Stimulated activated CD8-positive, alpha-beta memory T cell treated with anti-CD3 and anti-CD28 coated beads, Interleukin-4, amount 100 ng/mL, for 1 hour (primary cell): ENCODE measurements around the gene ABLIM2.

Experiments used
- DNase-seq, 2 donors: peaks; one replicate each; pipeline ENCODE4 v3.0.0-alpha.2; 2020; ENCODE audit warnings: low read depth in 2 of 2, low spot score in 1 of 2

The ABLIM2 gene

DNA sequence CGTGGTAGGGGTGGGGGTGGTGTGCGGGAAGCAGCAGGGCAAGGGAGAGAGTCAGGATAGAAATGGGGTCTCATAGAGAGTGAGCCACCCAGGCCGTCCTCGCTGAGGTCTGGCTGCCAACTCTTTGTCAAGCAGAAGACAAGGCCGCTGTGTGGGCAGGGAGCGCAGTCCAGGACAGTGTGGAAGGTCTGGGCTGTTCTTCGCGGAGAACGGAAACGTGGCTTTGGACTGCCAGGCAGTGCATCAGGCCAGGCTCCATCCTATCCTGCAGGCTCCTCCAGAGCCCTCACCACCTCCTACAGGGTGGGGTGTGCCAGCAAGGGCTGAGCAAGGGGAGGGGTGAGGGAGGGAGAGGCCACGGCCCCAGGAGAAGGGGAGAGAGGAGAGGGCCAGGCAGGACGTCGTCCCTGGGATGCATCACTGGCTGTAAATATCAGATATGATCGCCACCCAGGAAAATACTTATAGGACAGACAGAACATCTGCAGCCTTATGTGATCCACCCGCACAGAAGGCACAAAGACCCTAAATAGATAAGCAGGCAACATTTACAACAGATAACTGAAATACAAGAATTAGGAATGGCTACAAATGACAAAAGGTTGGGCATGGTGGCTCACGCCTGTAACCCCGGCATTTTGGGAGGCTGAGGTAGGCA lies 85.3 kb downstream of the ABLIM2 start:
- no peak for DNase-seq

DNA sequence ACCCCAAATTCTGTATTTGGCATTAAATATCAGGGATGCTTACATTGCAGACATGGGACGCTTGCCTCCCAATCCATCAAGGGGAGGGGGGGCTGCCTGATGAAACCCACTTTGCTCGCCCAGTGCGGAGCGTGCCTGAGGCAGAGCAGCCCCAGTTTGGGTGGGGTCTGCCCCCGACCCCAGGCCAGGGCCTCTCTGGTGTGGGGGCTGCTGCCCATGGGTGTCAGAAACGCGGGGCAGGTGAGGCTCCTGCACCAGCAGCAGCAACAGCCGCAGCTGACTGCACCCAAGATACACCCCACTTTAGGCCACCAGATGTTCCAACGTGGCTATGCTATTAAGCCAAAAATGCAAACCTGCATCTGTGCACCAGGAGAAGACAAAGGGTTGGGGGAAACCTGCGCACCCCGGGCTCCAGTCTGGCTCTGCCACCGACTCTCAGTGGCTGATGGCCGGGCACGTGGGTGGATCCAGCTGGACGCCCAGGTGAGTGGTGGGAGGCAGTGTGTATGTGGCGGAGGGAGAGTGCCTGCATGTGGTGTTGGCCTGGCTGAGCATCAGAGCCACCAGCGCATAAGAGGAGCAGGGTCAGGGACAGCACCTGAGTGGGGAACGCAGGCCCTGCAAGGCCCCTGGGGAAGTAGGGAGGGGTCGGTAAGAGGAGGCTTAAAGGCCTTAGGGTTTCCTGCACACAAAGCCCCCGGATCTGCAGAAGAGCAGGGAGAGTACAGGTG lies 86.2 kb downstream of the ABLIM2 start:
- no peak for DNase-seq

DNA sequence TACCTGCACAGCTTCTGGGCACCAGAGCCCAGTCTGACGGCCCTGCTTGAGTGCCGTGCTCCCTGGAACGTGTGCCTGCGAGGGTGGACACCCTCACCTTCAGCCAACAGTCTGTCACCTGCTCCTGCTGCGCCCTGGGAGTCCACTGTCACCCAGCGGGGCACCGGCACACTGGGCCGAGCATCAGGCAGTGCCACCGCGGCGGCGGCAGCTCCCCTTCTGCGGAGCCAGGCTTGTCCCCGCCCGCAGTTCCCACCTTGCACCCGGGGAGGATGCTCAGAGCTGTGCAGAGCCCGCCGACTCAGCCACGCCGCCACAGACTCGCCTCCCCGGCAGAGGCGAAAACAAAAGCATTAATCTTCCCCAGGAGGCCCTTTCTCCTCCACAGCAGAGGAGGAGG lies 86.8 kb downstream of the ABLIM2 start:
- no peak for DNase-seq

DNA sequence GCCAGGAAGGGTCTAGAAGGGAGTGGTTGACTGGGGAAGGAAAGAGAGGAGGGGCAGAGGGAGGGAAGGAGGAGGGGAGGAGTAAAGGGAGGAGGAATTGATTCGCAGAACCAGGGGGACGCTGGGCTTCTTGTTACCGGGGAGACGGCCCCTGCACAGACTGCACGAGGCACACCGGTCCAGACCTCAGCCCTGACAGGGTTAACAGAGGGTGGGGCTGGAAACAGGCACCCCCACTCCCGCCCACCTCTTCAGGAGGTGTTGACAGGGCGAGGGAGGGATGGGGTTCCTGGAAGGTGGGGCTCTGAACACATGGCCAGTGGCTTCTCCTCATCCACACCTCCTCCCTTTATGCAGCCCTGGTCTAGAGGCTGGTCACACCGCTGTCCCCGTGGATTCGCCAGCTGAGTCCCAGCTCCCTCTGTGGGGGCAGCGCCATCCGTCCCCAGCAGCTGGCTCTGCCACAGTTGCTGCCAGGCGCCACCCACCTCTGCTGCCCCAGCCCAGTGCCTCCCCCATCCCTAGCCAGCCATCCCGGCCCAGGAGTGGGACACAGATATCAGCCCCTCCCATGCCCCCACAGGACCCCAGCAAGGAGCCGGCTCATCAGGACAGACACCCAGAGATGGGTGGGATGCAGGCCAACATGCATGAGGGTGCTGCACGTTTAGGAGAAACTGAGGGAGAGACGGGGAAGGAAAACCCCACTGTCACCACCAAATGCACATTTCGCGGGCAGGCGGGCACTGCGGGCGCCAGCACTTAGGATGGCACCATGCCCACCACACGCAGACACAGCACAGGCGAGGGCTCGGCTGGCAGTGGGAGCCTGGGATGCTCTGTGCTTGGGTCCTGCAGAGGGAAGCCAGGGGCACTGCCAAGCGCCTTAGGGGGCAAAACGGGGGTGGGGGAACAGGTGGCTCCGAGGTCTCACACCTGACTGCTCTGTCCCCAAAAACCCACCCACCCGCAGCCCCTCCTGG lies 87.6 kb downstream of the ABLIM2 start:
- DNase-seq, result no peak

DNA sequence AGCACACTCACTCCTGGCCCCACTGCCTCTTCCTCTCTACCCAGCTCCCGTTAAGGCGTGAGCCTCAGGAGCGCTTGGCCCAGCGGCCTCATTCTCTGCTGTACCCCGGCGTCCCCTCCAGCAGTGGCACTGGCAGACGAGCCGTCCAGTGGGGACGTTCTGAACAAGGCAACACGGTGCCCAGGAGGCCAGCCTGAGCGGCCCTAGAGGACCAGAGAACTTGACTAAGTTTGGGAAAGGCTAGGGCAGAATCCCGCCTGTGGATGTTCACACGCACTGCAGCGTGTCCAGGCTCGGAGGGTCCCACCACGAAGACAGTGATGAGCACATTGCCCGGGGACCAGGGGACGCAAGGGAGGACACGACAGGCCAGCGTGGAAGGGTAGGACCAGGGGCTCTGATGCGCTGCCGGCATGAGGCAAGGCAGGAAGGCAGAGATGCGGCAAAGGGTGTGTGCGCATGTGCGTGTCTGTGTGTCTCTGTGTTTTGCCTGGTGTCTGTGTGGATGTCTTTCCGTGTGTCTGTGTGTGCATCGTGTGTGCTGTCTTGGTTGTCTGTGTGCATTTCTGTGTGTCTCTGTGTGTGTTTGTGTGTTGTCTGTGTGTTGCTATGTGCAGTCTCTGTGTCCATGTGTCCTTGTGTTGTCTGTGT lies 89.4 kb downstream of the ABLIM2 start:
- no peak for DNase-seq

DNA sequence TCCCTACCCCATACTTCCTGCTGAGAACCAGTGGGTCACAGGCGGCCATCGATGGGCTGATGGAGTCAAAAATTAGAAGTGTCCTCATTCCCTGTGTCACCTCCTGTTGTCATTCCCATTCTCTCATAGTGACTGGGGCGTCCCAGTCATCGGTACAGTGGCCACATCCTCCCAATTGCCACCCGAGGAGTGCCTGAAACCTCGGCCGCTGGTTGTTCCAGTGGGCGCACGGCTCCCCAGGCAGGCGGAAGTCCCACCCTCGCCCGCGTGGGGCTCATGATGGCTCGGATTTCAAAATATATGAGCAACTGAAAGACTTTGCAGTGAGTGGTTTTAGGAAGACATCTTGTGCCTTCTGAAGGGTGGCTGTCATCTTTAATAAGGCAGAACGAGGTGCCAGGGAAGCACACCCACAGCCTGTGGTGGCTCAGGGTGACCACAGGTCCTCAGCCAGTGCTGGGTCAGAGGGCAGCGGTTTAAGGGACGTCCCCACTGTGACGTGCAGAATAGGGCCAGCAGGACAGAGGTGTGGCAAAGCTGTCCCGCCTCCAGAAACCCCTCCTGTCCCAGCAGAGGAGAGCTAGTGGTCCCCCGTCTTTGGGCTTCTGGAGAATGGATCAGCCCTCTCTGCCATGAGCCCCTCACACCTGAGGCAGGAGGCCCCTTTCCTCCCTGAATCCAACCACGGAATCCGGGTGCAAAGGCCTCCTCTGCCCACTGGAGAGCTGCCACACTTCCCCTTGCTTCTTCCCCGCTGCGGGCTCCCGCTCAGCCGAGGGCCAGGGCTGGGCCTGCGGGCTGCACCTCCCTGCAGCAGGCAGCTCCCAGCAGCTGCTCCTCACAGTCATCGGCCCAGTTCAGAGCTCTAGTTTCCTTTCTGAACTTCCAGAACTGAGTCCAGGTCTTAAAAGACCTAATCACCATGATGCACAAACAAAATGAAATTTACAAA lies 90.4 kb downstream of the ABLIM2 start:
- DNase-seq, result no peak

DNA sequence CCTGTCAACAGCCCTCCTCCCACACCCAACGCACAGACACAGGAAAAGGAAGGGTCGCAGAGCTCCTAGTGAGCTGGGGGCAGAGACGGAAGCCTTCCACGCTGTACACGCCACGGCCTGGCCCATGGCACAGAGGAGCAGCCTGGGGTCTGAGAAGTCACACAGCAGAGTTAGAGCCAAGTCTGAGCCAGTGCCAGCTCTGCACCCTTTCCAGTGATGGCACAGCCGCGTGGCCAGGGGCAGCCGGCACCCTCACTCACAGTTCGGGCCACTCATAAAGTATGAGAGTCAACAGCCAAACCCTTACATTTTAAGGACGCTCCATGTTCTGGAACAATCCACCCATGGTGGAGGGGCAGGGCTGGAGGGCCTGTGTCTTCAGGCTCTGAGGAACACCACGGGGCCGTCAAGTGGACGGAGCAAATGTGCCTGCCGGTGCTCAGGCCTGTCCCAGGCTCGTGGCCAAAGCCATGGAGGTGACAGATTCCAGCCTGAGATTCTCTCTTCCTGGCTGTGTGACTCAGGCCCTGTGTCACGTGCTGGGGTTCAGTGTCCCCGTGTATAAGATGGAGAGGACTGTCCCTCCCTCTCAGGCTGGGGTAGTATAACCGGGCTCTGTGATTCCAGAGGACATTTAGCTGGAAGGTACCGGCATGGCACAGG lies 91.2 kb downstream of the ABLIM2 start:
- DNase-seq, result no peak

DNA sequence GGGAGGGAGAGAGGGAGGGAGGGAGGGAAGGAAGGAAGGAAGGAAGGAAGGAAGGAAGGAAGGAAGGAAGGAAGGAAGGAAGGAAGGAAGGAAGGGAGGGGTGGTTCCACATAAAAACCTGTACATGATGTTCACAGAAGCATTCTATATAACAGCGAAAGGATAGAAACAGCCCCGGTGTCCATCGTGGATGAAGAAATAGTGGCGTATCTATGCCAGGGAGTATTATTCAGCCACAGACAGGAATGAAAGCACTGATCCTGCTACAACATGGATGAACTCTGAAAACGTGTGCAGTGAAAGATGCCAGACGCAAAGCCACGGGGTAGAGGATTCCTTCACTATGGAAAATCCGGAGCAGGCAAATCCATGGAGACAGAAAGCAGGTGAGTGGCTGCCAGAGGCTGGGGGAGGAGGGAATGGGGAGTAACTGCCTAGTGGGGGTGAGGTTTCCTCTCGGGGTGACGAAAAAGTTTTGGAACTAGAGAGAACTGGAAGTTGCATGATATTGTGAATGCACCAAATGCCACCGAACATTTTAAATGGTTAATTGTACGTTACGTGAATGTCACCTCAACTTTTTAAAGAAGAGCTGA lies 92.2 kb downstream of the ABLIM2 start:
- DNase-seq, result no peak

DNA sequence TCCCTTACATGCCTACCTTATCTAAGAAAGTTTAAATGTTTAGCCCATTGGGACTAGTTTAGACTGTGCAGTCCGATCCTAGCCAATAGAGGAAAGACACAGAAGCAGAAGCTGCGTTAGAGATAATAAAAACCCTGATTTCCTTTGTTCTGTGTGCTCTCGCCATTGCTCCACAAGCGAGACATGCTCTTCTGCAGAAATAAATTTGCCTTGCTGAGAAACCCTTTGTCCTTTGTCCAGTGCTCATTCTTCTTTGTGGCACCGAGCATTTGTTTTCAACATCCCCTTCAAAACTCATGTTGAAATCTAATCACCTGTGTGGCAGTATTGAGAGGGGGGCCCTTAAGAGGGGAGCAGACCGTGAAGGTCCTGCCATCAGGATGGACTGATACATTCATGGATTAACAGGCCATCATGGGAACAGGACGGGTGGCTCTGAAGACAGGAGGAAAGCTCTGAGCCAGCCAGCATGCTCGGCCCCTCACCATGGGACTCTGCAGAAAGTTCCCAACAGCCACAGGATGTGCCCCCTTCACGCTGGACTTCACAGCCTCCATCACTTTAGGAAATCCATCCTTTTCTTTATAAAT lies 94.5 kb downstream of the ABLIM2 start:
- DNase-seq, result no peak

DNA sequence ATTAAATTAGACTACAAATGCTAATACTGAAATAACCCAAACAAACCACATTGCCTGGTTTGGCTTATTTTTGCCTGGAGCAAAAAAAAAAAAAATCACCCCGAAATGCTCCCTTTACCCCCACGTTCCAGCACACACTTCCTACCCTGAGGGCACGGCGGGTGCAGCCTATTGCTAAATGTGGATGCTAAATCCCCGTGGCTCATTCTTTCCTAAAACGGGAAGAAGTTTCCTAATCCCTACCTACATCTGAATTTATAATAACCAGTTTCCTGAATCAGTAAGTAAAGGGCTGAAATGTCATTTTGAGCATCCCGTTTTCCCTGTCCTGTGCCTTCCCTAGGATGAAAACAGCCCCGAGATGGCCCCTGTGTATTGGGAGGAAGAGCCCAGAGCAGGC lies 97.0 kb downstream of the ABLIM2 start:
- DNase-seq, result no peak

DNA sequence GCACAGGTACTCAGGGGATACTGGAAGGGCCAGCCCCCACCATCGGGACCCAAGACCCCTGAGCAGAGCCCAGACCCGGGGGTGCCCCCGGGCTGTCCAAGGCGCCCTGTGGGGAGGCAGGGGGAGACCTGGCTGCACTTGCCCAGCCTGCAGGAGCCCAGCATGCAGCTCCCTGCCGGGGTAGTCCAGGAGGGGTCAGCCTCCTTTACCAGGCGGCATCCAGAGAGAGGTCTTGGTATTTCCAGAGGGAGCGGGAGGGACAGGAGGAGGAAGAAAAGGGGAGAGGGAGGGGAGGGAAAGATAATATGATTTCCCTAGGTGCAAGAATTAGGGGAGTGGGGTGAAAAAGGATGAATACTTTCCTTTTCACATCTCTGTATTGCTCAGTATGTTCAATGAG lies 97.5 kb downstream of the ABLIM2 start:
- no peak for DNase-seq

DNA sequence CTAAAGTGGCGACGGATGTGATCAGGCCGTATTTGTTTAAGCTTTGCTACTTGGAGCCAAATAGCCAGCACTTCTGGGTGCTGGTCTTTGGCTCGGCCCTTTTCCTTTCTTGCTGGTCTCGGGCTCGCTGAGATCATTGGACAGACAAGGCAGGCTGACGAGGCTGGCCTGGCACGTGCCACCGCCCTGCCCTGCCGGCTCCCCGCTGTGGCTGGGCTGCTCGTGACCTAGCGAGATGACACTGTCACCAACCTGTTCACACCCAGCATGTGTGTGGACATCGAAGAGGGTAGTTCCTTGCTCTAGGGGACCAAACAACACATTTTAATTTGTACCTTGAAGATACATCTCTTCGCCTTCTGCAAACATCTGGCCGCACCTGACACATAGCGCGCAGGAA lies 98.0 kb downstream of the ABLIM2 start:
- DNase-seq, result no peak

DNA sequence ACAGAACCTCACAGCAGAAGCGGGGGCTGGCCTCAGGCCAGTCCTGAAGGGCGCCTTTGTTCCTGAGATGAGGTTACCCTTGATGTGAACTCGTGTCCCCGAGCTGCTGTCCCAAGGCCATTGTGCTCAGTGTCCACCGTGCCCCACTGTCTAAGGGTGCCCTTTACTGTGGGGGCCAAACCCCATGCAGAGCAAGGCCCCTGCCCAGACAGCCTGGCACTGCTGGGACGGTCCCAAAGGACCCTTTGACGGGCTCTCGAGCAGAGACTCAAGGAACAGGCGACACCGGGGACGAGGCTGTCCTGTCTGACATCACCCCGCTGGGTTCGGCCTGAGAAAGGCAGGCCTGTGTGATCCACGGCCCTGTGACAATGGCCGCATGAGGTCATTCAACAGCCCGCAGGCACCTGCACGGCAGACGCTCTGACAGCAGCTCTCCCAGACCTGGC lies 100.6 kb downstream of the ABLIM2 start:
- no peak for DNase-seq

DNA sequence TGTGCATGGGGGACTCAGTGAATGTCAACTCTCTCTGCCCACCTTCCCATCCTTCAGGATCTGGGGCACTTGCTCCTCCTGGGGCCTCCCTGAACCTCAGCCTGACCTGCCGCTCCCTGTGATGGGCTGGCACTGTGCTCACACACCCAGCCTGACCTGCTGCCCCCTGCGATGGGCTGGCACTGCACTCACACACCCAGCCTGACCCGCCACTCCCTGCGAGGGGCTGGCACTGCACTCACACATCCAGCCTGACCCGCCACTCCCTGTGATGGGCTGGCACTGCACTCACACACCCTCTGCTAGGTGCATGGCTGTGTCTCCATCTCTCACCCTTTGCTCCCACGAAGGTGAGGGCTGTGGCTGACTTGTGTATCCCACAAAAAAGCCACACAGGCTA lies 103.4 kb downstream of the ABLIM2 start:
- no peak for DNase-seq

DNA sequence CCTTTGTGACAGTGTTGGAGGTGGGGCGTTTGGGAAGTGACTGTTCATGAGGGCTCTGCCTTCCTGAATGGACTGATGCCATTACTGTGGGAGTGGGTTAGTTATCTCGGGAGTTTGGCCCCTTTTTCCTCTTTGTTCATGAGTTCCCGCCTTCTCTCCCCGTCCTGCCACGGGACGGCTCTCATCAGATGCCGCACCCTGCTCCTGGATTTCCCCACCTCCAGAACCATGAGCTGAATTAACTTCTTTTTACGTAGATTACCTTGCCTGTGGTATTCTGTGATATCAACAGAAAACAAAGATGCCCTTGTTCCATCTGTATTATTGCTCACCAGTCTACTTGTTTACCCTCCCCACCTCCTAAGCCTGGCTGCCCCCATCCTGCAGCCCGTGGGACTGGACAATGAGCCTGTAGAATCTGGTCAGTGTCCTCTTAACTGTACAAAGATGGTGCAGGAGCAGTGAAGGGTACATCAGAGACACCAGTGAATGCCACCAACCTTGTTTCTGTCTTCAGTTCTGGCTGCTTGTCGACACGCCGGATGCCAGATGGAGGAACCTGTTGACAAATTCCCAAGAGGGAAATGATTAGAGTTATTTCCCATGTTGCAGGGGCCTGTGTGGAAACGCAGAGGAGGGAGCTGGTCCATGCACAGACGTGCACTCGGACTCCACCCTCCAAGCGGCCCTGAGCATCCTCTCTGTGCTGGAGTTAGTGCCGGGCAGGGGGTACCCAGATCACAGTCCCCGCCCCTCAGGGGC lies 104.7 kb downstream of the ABLIM2 start:
- no peak for DNase-seq

DNA sequence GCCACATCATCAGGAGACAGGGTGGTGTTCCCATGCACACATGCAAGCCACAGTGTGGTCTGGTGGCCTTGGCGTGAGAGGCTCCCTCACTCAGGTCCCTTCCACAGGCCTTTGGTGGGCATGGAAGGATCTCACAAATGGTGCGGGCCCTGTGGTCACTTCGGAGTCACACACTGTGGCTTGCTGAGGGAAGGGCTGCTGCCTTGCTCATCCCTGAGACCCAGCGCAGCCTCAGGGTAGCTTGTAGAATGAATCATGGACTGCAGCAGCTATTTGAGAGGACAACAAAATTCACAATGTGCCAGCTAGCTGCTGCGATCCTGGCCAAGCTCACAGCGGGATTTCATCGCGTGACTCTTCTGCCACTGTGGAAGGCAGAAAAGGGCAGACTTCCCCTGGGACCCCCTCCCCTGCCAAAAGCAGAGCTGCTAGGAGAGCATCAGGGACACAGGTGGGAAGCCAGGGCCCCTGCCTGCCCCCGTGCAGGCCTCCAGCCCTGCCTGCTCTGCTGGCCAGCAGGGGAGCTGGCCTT lies 106.4 kb downstream of the ABLIM2 start:
- no peak for DNase-seq

DNA sequence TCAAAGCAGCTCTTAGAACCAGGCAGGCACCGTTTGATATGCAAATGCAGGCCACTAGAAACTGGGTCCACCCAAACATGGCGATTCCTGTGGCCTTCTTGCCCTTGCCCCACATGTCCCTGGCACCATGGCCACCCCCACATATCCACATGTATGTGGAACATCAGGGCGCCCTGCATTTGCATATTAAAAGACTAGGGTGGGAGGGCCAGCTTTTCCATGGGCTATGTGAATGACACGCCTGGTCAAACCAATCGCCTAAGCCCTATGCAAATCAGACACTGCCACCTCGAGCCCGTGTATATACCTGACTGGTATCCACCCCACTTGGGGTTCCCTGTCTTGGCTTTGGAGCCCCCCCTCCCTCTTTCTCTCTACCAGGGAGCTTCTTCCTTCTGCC lies 107.0 kb downstream of the ABLIM2 start:
- DNase-seq, result no peak
